A549 treated with AZD9567 at 1 μM for 4 hours (cell line): ENCODE measurements around the gene VARS1. TPM values are rescaled to one million over a fixed set of nuclear protein-coding genes. Genes with fewer than 3 reads are reported as not detected.

ENCODE experiments used
- total RNA-seq: library from RNA; stranded (reverse); fragments of 200-300 nt; extraction: Qiagen RNA extraction; gene quantifications from 5 replicates; pipeline ENCODE4 v1.2.3, GENCODE V29; 2022; ENCODE audit not compliant: insufficient read depth

The VARS1 gene
- 46.5 to 58.0 TPM (median 53.6 TPM) in 5 replicates for total RNA-seq

DNA sequence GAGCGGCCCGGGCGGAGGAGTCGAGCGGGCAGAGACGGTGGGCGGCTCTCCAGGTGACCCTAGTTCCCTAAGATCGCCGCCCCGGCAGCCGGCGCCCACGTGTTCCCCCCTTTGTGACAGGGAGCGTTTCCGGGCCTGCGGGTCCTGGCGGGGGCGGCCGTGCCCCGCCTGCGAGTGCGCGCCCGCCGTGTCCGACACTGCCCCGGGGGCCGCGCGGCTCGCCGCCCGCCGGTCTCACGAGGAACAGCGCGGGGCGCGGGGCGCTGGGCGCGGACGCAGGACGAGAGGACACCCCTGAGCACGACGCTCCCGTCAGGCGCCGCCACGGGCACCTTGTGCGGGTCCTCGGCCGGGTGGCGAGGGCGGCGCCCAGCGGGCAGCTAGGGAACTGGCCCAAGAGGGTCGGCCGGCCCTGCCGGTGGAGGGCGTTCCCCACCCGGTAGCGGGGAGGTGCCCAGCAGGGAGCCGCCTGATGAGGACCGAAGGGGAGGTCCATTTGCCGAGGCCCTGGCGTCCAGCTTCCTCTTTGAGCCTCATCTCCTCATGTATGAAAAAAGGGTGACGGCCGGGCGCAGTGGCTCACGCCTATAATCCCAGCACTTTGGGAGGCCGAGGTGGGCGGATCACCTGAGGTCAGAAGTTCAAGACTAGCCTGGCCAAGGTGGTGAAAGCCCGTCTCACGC lies at the start of gene VARS1:
TSS of gene VARS1 (minus strand) at position 137 of the 683 bp plus-strand sequence. CDS start 535 bp downstream, outside the sequence.

GRCh38 chr6:31827286-31828079 lies 31.9 kb upstream of the VARS1 start, which contains the start of gene HSPA1B:
TSS of gene HSPA1B (plus strand) at chr6:31827738. CDS start at chr6:31827951, 213 bp downstream.

DNA sequence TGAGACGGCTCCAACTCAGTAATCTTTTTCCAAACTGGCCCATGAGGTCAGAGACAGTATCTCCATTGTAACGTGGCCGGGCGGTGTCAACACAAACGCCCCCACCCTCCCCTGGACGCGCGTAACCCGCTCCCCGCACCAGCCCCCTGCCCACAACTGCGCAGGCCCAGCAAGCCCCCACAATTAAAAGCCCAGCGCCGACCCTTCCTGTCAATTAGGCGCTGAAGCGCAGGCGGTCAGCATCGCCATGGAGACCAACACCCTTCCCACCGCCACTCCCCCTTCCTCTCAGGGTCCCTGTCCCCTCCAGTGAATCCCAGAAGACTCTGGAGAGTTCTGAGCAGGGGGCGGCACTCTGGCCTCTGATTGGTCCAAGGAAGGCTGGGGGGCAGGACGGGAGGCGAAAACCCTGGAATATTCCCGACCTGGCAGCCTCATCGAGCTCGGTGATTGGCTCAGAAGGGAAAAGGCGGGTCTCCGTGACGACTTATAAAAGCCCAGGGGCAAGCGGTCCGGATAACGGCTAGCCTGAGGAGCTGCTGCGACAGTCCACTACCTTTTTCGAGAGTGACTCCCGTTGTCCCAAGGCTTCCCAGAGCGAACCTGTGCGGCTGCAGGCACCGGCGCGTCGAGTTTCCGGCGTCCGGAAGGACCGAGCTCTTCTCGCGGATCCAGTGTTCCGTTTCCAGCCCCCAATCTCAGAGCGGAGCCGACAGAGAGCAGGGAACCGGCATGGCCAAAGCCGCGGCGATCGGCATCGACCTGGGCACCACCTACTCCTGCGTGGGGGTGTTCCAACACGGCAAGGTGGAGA lies 19.7 kb upstream of the VARS1 start, which contains the start of the genes HSPA1A and HSPA1L:
TSS of gene HSPA1A (plus strand) at position 519 of the 814 bp plus-strand sequence. CDS start at position 733, 214 bp downstream.
TSS of gene HSPA1L (minus strand) at position 259 of the 814 bp plus-strand sequence. CDS start 3,311 bp downstream, outside the sequence.

GRCh38 chr6:31806470-31807272 lies 11.1 kb upstream of the VARS1 start, which contains the start of gene LSM2:
TSS of gene LSM2 (minus strand) at chr6:31806966. CDS start at chr6:31806757, 209 bp downstream.

DNA sequence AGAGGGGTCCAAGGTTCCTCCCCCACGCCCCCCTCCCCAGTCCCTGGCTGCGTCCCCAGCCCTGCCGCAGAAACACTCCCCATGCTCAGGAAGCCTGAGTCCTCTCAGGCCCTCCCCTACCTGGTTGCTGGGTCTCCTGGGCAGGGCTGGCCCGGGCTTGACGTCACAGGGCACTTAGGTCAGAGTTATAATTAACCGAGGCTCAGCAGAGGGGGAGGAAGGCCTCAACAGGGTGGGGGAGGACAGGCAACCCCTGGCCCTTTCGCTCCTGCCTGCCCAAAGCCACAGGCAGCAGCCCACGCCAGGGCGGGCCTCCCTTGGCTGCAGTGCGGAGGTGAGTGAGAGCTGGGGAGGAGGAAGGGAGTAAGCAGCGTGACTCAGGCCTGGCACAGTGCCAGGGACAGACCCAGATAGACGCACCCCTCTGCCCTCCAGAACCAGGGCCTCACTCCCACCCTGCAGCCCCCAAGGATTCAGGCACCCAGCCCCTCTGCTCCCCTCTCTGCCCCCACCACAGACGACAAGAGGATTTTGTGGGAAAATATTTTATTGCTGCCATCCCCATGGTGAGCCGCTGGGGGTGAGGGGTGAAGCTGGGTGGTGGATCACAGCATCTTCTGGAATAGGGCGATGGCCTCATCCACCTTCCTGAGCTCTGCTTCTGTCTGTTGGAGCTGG lies 18.4 kb downstream of the VARS1 start, which contains the start of gene VWA7:
TSS of gene VWA7 (minus strand) at position 340 of the 678 bp plus-strand sequence. CDS start 549 bp downstream, outside the sequence.

GRCh38 chr6:31762356-31762755 lies 33.2 kb downstream of the VARS1 start, which contains the start of gene SAPCD1:
TSS of gene SAPCD1 (plus strand) at chr6:31762656. CDS start at chr6:31763055, 399 bp downstream.

Other genes starting within 250 kb of the VARS1 start
- 0.43 to 0.72 TPM (median 0.55 TPM) in 4 of 5 replicates, not detected in the other for gene ATP6V1G2, start 249.1 kb downstream of the VARS1 start, total RNA-seq
- 10.5 to 15.8 TPM (median 11.3 TPM) in 5 replicates for gene NFKBIL1, start 248.1 kb downstream of the VARS1 start, total RNA-seq
- 0.07 to 0.21 TPM (median 0.08 TPM) in 3 of 5 replicates, not detected in the others for gene LTA, start 223.5 kb downstream of the VARS1 start, total RNA-seq
- 0.09 to 0.10 TPM (median 0.10 TPM) in 3 of 5 replicates, not detected in the others for gene TNF, start 220.2 kb downstream of the VARS1 start, total RNA-seq
- gene LTB, start 213.3 kb downstream of the VARS1 start, total RNA-seq, result 0.28 to 0.37 TPM (median 0.33 TPM) in 4 of 5 replicates, not detected in the other
- gene LST1, start 209.5 kb downstream of the VARS1 start, total RNA-seq, result 0.36 to 0.58 TPM (median 0.39 TPM) in 3 of 5 replicates, not detected in the others
- not detected in 5 replicates for gene NCR3, start 202.7 kb downstream of the VARS1 start, total RNA-seq
- gene AIF1, start 180.5 kb downstream of the VARS1 start, total RNA-seq, result not detected in 5 replicates
- 51.3 to 92.7 TPM (median 87.1 TPM) in 5 replicates for gene PRRC2A, start 175.0 kb downstream of the VARS1 start, total RNA-seq
- 106 to 149 TPM (median 137 TPM) in 5 replicates for gene BAG6, start 143.1 kb downstream of the VARS1 start, total RNA-seq
- 3.0 to 6.4 TPM (median 3.4 TPM) in 5 replicates for gene APOM, start 139.9 kb downstream of the VARS1 start, total RNA-seq
- gene C6orf47, start 135.0 kb downstream of the VARS1 start, total RNA-seq, result 11.3 to 12.5 TPM (median 11.8 TPM) in 5 replicates
- 8.7 to 11.6 TPM (median 10.2 TPM) in 5 replicates for gene GPANK1, start 130.8 kb downstream of the VARS1 start, total RNA-seq
- 167 to 183 TPM (median 175 TPM) in 5 replicates for gene CSNK2B, start 129.7 kb downstream of the VARS1 start, total RNA-seq
- gene LY6G5B, start 125.8 kb downstream of the VARS1 start, total RNA-seq, result 4.5 to 5.2 TPM (median 5.0 TPM) in 4 of 5 replicates, not detected in the other
- 0.87 to 3.8 TPM (median 1.6 TPM) in 5 replicates for gene LY6G5C, start 114.7 kb downstream of the VARS1 start, total RNA-seq
- 13.9 to 20.0 TPM (median 18.3 TPM) in 5 replicates for gene ABHD16A, start 92.4 kb downstream of the VARS1 start, total RNA-seq
- gene LY6G6F, start 88.9 kb downstream of the VARS1 start, total RNA-seq, result not detected in 5 replicates
- not detected in 5 replicates for gene LY6G6D, start 80.4 kb downstream of the VARS1 start, total RNA-seq
- gene LY6G6C, start 74.0 kb downstream of the VARS1 start, total RNA-seq, result 0.09 to 0.12 TPM (median 0.10 TPM) in 3 of 5 replicates, not detected in the others
- 0.07 TPM in 1 of 5 replicates, not detected in the others for gene MPIG6B, start 72.4 kb downstream of the VARS1 start, total RNA-seq
- gene DDAH2, start 66.5 kb downstream of the VARS1 start, total RNA-seq, result 18.1 to 32.1 TPM (median 29.3 TPM) in 5 replicates
- gene CLIC1, start 59.2 kb downstream of the VARS1 start, total RNA-seq, result 451 to 493 TPM (median 458 TPM) in 5 replicates
- gene MSH5, start 55.7 kb downstream of the VARS1 start, total RNA-seq, result 5.2 to 15.2 TPM (median 14.0 TPM) in 5 replicates
- gene SAPCD1, start 33.1 kb downstream of the VARS1 start, total RNA-seq, result 3.0 to 4.6 TPM (median 3.9 TPM) in 4 of 5 replicates, not detected in the other
- gene VWA7, start 18.4 kb downstream of the VARS1 start, total RNA-seq, result 1.6 to 4.5 TPM (median 1.8 TPM) in 5 replicates
- 42.7 to 60.2 TPM (median 57.9 TPM) in 5 replicates for gene LSM2, start 11.2 kb upstream of the VARS1 start, total RNA-seq
- 0.97 to 1.8 TPM (median 1.1 TPM) in 5 replicates for gene HSPA1L, start 19.5 kb upstream of the VARS1 start, total RNA-seq
- gene HSPA1A, start 19.8 kb upstream of the VARS1 start, total RNA-seq, result 189 to 295 TPM (median 214 TPM) in 5 replicates
- 154 to 227 TPM (median 167 TPM) in 5 replicates for gene HSPA1B, start 32.0 kb upstream of the VARS1 start, total RNA-seq
- 27.6 to 34.9 TPM (median 30.4 TPM) in 5 replicates for gene NEU1, start 67.1 kb upstream of the VARS1 start, total RNA-seq
- 0.05 TPM in 1 of 5 replicates, not detected in the others for gene SLC44A4, start 83.2 kb upstream of the VARS1 start, total RNA-seq
- 25.4 to 29.9 TPM (median 28.1 TPM) in 5 replicates for gene EHMT2, start 101.9 kb upstream of the VARS1 start, total RNA-seq
- gene ZBTB12, start 106.3 kb upstream of the VARS1 start, total RNA-seq, result 2.9 to 3.6 TPM (median 3.3 TPM) in 5 replicates
- 0.16 to 0.44 TPM (median 0.20 TPM) in 4 of 5 replicates, not detected in the other for gene C2, start 132.0 kb upstream of the VARS1 start, total RNA-seq
- gene CFB, start 150.3 kb upstream of the VARS1 start, total RNA-seq, result 1.3 to 2.6 TPM (median 2.4 TPM) in 5 replicates
- 75.8 to 81.6 TPM (median 76.7 TPM) in 5 replicates for gene NELFE, start 163.2 kb upstream of the VARS1 start, total RNA-seq
- 25.9 to 29.7 TPM (median 26.7 TPM) in 5 replicates for gene SKIC2, start 163.4 kb upstream of the VARS1 start, total RNA-seq
- 11.5 to 12.7 TPM (median 11.8 TPM) in 5 replicates for gene DXO, start 176.4 kb upstream of the VARS1 start, total RNA-seq
- 1.0 to 2.2 TPM (median 1.3 TPM) in 4 of 5 replicates, not detected in the other for gene C4A, start 186.3 kb upstream of the VARS1 start, total RNA-seq
- gene C4B, start 219.0 kb upstream of the VARS1 start, total RNA-seq, result 0.79 to 0.99 TPM (median 0.85 TPM) in 4 of 5 replicates, not detected in the other
- gene CYP21A2, start 242.7 kb upstream of the VARS1 start, total RNA-seq, result 0.05 TPM in 1 of 5 replicates, not detected in the others